Activated CD4-positive, alpha-beta T cell treated with anti-CD3 and anti-CD28 coated beads, Interleukin-2, amount 10 ng/mL, durations not matched to agents 7 days and 5 days (primary cell): Measurements from ENCODE around the gene CHCT1. TPM values are rescaled to one million over a fixed set of nuclear protein-coding genes. Genes with fewer than 3 reads are reported as not detected.
"Not testable (repeated sequence)": the region's sequence is repeated elsewhere in the genome, so short reads cannot be mapped to it uniquely, and the experiment has no call there.

Experiments
- CTCF ChIA-PET: fragments of 350-600 bp; sonication (Branson Sonifier 250); formaldehyde crosslinking; loops from one replicate; lab custom pipeline; 2021; ENCODE audit warnings: antibody characterized with exemption; lab: Charles Lee
- POLR2A ChIA-PET: fragments of 350-600 bp; sonication (Branson Sonifier 250); formaldehyde crosslinking; loops from one replicate; lab custom pipeline; 2021; ENCODE audit warnings: antibody characterized with exemption; lab: Charles Lee
- DNase-seq: peaks from one replicate; pipeline ENCODE4 v3.0.0-alpha.2; 2020
- H3K27ac Mint-ChIP-seq: one replicate; pipeline ENCODE4 v1.8.0; 2021; ENCODE audit warnings: mild to moderate bottlenecking, moderate library complexity, mixed read lengths
- H3K27me3 Mint-ChIP-seq: one replicate; pipeline ENCODE4 v1.8.0; 2021; ENCODE audit warnings: mixed read lengths
- H3K36me3 Mint-ChIP-seq: one replicate; pipeline ENCODE4 v1.8.0; 2021; ENCODE audit warnings: low read depth, mixed read lengths
- H3K4me1 Mint-ChIP-seq: one replicate; pipeline ENCODE4 v1.8.0; 2021; ENCODE audit warnings: mixed read lengths
- H3K4me3 Mint-ChIP-seq: one replicate; pipeline ENCODE4 v1.8.0; 2021; ENCODE audit warnings: mild to moderate bottlenecking, moderate library complexity, mixed read lengths
- H3K9me3 Mint-ChIP-seq: one replicate; pipeline ENCODE4 v1.8.0; 2021; ENCODE audit warnings: mixed read lengths
- total RNA-seq, 2 experiments: library from RNA; stranded (reverse); gene quantifications; one replicate each; pipeline ENCODE4 v1.2.3, GENCODE V29; 2021

Gene CHCT1
- total RNA-seq, 2 experiments from 2014 or later, result not detected

GRCh38 chr17:60433021-60433997 is 11.0 kb downstream of the CHCT1 start:
- POLR2A ChIA-PET, H3K4me1 Mint-ChIP-seq, H3K27me3 Mint-ChIP-seq, H3K36me3 Mint-ChIP-seq, H3K4me3 Mint-ChIP-seq, DNase-seq, H3K27ac Mint-ChIP-seq, H3K9me3 Mint-ChIP-seq: not testable (repeated sequence)
- CTCF ChIA-PET, result interaction anchor here (0.9 kb wide), 1 partner anchor 12 kb away, joined by 3 read pairs; no protein-coding TSS in a partner anchor

GRCh38 chr17:60435244-60436167 is 13.2 kb downstream of the CHCT1 start:
- no peak overlapping the region for H3K27ac Mint-ChIP-seq
- no peaks in the 10 kb centered on the region for H3K36me3 Mint-ChIP-seq
- ChIA-PET POLR2A (no interaction called here), CTCF (interaction anchor here (0.6 kb wide), 1 partner anchor 52 kb away, joined by 3 read pairs; no protein-coding TSS in a partner anchor)
- H3K9me3 Mint-ChIP-seq, result no peaks in the 10 kb centered on the region
- no peaks in the 10 kb centered on the region for H3K4me1 Mint-ChIP-seq
- no peak overlapping the region for H3K4me3 Mint-ChIP-seq
- peak; percentile 70 for DNase-seq
- peaks cover 6% of the 10 kb centered on the region for H3K27me3 Mint-ChIP-seq

GRCh38 chr17:60436676-60437075 is 14.4 kb downstream of the CHCT1 start:
- ChIA-PET POLR2A (no interaction called here), CTCF (no interaction called here)
- no peak overlapping the region for H3K27ac Mint-ChIP-seq
- no peak for DNase-seq
- no peaks in the 10 kb centered on the region for H3K4me1 Mint-ChIP-seq
- H3K4me3 Mint-ChIP-seq, result no peak overlapping the region
- H3K36me3 Mint-ChIP-seq, result no peaks in the 10 kb centered on the region
- H3K27me3 Mint-ChIP-seq, result peaks cover 6% of the 10 kb centered on the region
- H3K9me3 Mint-ChIP-seq, result no peaks in the 10 kb centered on the region

GRCh38 chr17:60439501-60439900 is 17.2 kb downstream of the CHCT1 start:
- Mint-ChIP-seq H3K27ac (no peak overlapping the region), H3K4me1 (no peaks in the 10 kb centered on the region), H3K4me3 (no peak overlapping the region), H3K9me3 (no peaks in the 10 kb centered on the region), H3K27me3 (peaks cover 2% of the 10 kb centered on the region), H3K36me3 (no peaks in the 10 kb centered on the region)
- DNase-seq, result no peak
- ChIA-PET CTCF (interaction anchor here (0.6 kb wide), 1 partner anchor 130 kb away, joined by 3 read pairs; no protein-coding TSS in a partner anchor), POLR2A (no interaction called here)

GRCh38 chr17:60442271-60443173 is 20.2 kb downstream of the CHCT1 start:
- ChIA-PET CTCF (interaction anchor here (0.6 kb wide), 1 partner anchor 18 kb away, joined by 4 read pairs; no protein-coding TSS in a partner anchor), POLR2A (no interaction called here)
- no peak overlapping the region for H3K4me3 Mint-ChIP-seq
- peaks cover 2% of the 10 kb centered on the region for H3K27me3 Mint-ChIP-seq
- DNase-seq, result no peak
- H3K27ac Mint-ChIP-seq, result no peak overlapping the region
- no peaks in the 10 kb centered on the region for H3K4me1 Mint-ChIP-seq
- H3K36me3 Mint-ChIP-seq, result peaks cover 7% of the 10 kb centered on the region
- H3K9me3 Mint-ChIP-seq, result no peaks in the 10 kb centered on the region

- H3K9me3 Mint-ChIP-seq, result no peaks in the 10 kb centered on the region
- POLR2A ChIA-PET, result no interaction called here
- CTCF ChIA-PET, result no interaction called here
- DNase-seq, result no peak
- H3K27ac Mint-ChIP-seq, result no peak overlapping the region
- peaks cover 2% of the 10 kb centered on the region for H3K27me3 Mint-ChIP-seq
- H3K36me3 Mint-ChIP-seq, result peaks cover 13% of the 10 kb centered on the region
- H3K4me3 Mint-ChIP-seq, result no peak overlapping the region
- no peaks in the 10 kb centered on the region for H3K4me1 Mint-ChIP-seq
Measured at GRCh38 chr17:60443713-60444112, 21.4 kb downstream of the CHCT1 start.

GRCh38 chr17:60445144-60445543 is 22.9 kb downstream of the CHCT1 start:
- POLR2A ChIA-PET, result no interaction called here

GRCh38 chr17:60447375-60447774 is 25.1 kb downstream of the CHCT1 start:
- ChIA-PET CTCF (no interaction called here), POLR2A (no interaction called here)
- no peak overlapping the region for H3K4me3 Mint-ChIP-seq
- no peaks in the 10 kb centered on the region for H3K4me1 Mint-ChIP-seq
- H3K27me3 Mint-ChIP-seq, result no peaks in the 10 kb centered on the region
- H3K9me3 Mint-ChIP-seq, result no peaks in the 10 kb centered on the region
- H3K27ac Mint-ChIP-seq, result no peak overlapping the region
- DNase-seq, result no peak
- H3K36me3 Mint-ChIP-seq, result peaks cover 23% of the 10 kb centered on the region

More at GRCh38 chr17:60445144-60445543, 22.9 kb downstream of the CHCT1 start:
- Mint-ChIP-seq H3K36me3 (peaks cover 17% of the 10 kb centered on the region), H3K4me3 (no peak overlapping the region), H3K27me3 (no peaks in the 10 kb centered on the region), H3K9me3 (no peaks in the 10 kb centered on the region), H3K27ac (no peak overlapping the region), H3K4me1 (no peaks in the 10 kb centered on the region)
- DNase-seq, result no peak
- CTCF ChIA-PET, result interaction anchor here (1.0 kb wide), 1 partner anchor 285 kb away, joined by 4 read pairs; no protein-coding TSS in a partner anchor

- H3K36me3 Mint-ChIP-seq, result peaks cover 33% of the 10 kb centered on the region
- H3K4me3 Mint-ChIP-seq, result no peak overlapping the region
- POLR2A ChIA-PET, result no interaction called here
- H3K27me3 Mint-ChIP-seq, result no peaks in the 10 kb centered on the region
- CTCF ChIA-PET, result no interaction called here
- no peaks in the 10 kb centered on the region for H3K4me1 Mint-ChIP-seq
- no peak for DNase-seq
- H3K9me3 Mint-ChIP-seq, result no peaks in the 10 kb centered on the region
- no peak overlapping the region for H3K27ac Mint-ChIP-seq
Measured at GRCh38 chr17:60451071-60451470, 28.8 kb downstream of the CHCT1 start.

- Mint-ChIP-seq H3K36me3 (peaks cover 35% of the 10 kb centered on the region), H3K9me3 (no peaks in the 10 kb centered on the region), H3K27ac (no peak overlapping the region), H3K4me1 (no peaks in the 10 kb centered on the region), H3K4me3 (no peak overlapping the region), H3K27me3 (no peaks in the 10 kb centered on the region)
- POLR2A ChIA-PET, result no interaction called here
- no peak for DNase-seq
- CTCF ChIA-PET, result no interaction called here
Measured at GRCh38 chr17:60451965-60452364, 29.7 kb downstream of the CHCT1 start.

- no peak for DNase-seq
- Mint-ChIP-seq H3K27ac (no peak overlapping the region), H3K36me3 (peaks cover 42% of the 10 kb centered on the region), H3K27me3 (no peaks in the 10 kb centered on the region), H3K4me3 (no peak overlapping the region), H3K9me3 (peaks cover 3% of the 10 kb centered on the region), H3K4me1 (no peaks in the 10 kb centered on the region)
- CTCF ChIA-PET, result no interaction called here
- POLR2A ChIA-PET, result no interaction called here
Measured at GRCh38 chr17:60455378-60455777, 33.1 kb downstream of the CHCT1 start.

GRCh38 chr17:60457148-60457547 is 34.9 kb downstream of the CHCT1 start:
- peaks cover 42% of the 10 kb centered on the region for H3K36me3 Mint-ChIP-seq
- H3K9me3 Mint-ChIP-seq, result peaks cover 3% of the 10 kb centered on the region
- H3K27ac Mint-ChIP-seq, result no peak overlapping the region
- no peaks in the 10 kb centered on the region for H3K27me3 Mint-ChIP-seq
- ChIA-PET CTCF (interaction anchor here (0.6 kb wide), 1 partner anchor 192 kb away, joined by 6 read pairs; no protein-coding TSS in a partner anchor), POLR2A (no interaction called here)
- H3K4me3 Mint-ChIP-seq, result no peak overlapping the region
- no peaks in the 10 kb centered on the region for H3K4me1 Mint-ChIP-seq
- no peak for DNase-seq
